Lung (tissue), 12 donors: ENCODE results near the gene GATB. TPM values are rescaled to one million over a fixed set of nuclear protein-coding genes. Genes with fewer than 3 reads are reported as not detected.

ENCODE experiments used
- ATAC-seq: fragments of 200-7000 bp; cut with Tn5 transposase; one replicate; pipeline ENCODE4 v1.9.1; 2020; ENCODE audit warnings: moderate number of reproducible peaks; ENCODE audit not compliant: insufficient read depth, low FRiP score
- DNase-seq, 3 donors: peaks; one replicate each; pipeline ENCODE4 v3.0.0-alpha.2; 2013 to 2017
- H3K27ac ChIP-seq, 2 donors: one replicate each; pipeline ENCODE4 v1.5.1; 2013; ENCODE audit warnings: mild to moderate bottlenecking in 2 of 2, moderate library complexity in 2 of 2, control low read depth in 1 of 2, inconsistent platforms in 1 of 2, low read depth in 1 of 2, low read length in 1 of 2
- H3K27me3 ChIP-seq, 3 donors: one replicate each; pipeline ENCODE4 v1.5.1; 2013; ENCODE audit warnings: low read length in 2 of 3; ENCODE audit not compliant: control insufficient read depth in 3 of 3, insufficient read depth in 3 of 3
- H3K36me3 ChIP-seq, 4 donors: one replicate each; pipeline ENCODE4 v1.5.1; 2013; ENCODE audit warnings: low read length in 4 of 4, mild to moderate bottlenecking in 1 of 4, moderate library complexity in 1 of 4; ENCODE audit not compliant: control insufficient read depth in 4 of 4, insufficient read depth in 4 of 4
- H3K4me1 ChIP-seq, 5 donors: one replicate each; pipeline ENCODE4 v1.5.1; 2013; ENCODE audit warnings: low read length in 5 of 5, mild to moderate bottlenecking in 2 of 5, moderate library complexity in 1 of 5; ENCODE audit not compliant: control insufficient read depth in 5 of 5, insufficient read depth in 5 of 5
- H3K4me3 ChIP-seq: one replicate; pipeline ENCODE4 v1.5.1; 2013; ENCODE audit warnings: mild to moderate bottlenecking, control low read depth, moderate library complexity
- H3K9ac ChIP-seq, 2 donors: one replicate each; pipeline ENCODE4 v1.5.1; 2013; ENCODE audit warnings: low read length in 2 of 2, control low read depth in 1 of 2; ENCODE audit not compliant: insufficient read depth in 1 of 2
- H3K9me3 ChIP-seq, 4 donors: one replicate each; pipeline ENCODE4 v1.5.1; 2013; ENCODE audit warnings: low read length in 3 of 4, mild to moderate bottlenecking in 1 of 4, moderate library complexity in 1 of 4; ENCODE audit not compliant: control insufficient read depth in 4 of 4, insufficient read depth in 3 of 4
- WGBS, 2 donors: extraction: QIAGEN DNeasy Blood & Tissue Kit; methylation state at CpG; one replicate each; pipeline ENCODE4 v1.1.7; 2013; 5-methylcytosine and 5-hydroxymethylcytosine counted together
- polyA plus RNA-seq, 2 donors: library from polyadenylated mRNA; stranded (reverse); fragments of 200-250 nt; gene quantifications; one replicate each; pipeline ENCODE4 v1.2.1, GENCODE V29; 2013
- total RNA-seq, 2 donors: library from RNA; depleted of rRNA in 1 of 2; stranded (reverse); fragments of >200 nt in 1 of 2; gene quantifications; one replicate each; pipeline ENCODE4 v1.2.1, GENCODE V29; 2014 to 2021
- TF ChIP-seq, protein P1 (sequence below): IDR thresholded peaks from 2 replicates; pipeline ENCODE4 v1.5.1; 2012; ENCODE audit warnings: mild to moderate bottlenecking; ENCODE audit errors: control extremely low read depth, extremely low read depth
- donor health status: control.
- donor health status: control.
- donor health status: Bipolar disorder and iron deficiency.
- donor health status: healthy.
- donor health status: DM: yes; HTN: yes; CAD: no.

The GATB gene
- total and polyA plus RNA-seq, 4 donors: 11.0 to 18.4 (median 15.6) TPM

DNA sequence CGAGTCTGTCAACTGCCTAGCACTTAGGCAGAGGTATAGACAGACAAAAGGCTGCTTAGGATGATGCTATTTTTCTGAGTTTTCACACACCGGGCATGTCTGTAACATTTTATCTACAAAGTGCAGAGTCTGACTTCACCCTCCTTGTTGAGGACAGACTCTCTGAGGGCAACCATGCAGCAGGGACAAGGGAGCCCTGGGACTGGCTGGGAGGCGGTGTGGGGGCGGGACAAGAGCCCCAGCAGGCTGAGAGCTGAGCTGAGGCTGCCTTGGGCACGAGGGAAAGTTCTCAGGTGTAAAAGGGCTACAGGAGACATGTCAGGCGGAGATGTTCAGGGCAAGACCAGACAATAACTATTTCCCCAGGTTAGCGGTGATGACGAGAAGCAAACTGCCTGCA, 81.6 kb downstream of the GATB start:
- TF ChIP-seq, protein P1, sequence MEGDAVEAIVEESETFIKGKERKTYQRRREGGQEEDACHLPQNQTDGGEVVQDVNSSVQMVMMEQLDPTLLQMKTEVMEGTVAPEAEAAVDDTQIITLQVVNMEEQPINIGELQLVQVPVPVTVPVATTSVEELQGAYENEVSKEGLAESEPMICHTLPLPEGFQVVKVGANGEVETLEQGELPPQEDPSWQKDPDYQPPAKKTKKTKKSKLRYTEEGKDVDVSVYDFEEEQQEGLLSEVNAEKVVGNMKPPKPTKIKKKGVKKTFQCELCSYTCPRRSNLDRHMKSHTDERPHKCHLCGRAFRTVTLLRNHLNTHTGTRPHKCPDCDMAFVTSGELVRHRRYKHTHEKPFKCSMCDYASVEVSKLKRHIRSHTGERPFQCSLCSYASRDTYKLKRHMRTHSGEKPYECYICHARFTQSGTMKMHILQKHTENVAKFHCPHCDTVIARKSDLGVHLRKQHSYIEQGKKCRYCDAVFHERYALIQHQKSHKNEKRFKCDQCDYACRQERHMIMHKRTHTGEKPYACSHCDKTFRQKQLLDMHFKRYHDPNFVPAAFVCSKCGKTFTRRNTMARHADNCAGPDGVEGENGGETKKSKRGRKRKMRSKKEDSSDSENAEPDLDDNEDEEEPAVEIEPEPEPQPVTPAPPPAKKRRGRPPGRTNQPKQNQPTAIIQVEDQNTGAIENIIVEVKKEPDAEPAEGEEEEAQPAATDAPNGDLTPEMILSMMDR: no peak
- no peak overlapping the region for H3K9ac ChIP-seq
- peaks cover 0 to 10% (median 4%) of the 10 kb centered on the region in 4 donors for H3K36me3 ChIP-seq
- 91 to 93% methylated on average over 8 of the region's 8 CpGs for WGBS, 2 donors
- H3K27ac ChIP-seq: no peak overlapping the region
- ATAC-seq: no peak
- peaks cover 0 to 3% (median 0%) of the 10 kb centered on the region in 4 donors for H3K9me3 ChIP-seq
- no peak for DNase-seq
- peaks cover 0 to 13% (median 0%) of the 10 kb centered on the region in 5 donors for H3K4me1 ChIP-seq
- H3K4me3 ChIP-seq: no peak overlapping the region
- H3K27me3 ChIP-seq: no peaks in the 10 kb centered on the region

DNA sequence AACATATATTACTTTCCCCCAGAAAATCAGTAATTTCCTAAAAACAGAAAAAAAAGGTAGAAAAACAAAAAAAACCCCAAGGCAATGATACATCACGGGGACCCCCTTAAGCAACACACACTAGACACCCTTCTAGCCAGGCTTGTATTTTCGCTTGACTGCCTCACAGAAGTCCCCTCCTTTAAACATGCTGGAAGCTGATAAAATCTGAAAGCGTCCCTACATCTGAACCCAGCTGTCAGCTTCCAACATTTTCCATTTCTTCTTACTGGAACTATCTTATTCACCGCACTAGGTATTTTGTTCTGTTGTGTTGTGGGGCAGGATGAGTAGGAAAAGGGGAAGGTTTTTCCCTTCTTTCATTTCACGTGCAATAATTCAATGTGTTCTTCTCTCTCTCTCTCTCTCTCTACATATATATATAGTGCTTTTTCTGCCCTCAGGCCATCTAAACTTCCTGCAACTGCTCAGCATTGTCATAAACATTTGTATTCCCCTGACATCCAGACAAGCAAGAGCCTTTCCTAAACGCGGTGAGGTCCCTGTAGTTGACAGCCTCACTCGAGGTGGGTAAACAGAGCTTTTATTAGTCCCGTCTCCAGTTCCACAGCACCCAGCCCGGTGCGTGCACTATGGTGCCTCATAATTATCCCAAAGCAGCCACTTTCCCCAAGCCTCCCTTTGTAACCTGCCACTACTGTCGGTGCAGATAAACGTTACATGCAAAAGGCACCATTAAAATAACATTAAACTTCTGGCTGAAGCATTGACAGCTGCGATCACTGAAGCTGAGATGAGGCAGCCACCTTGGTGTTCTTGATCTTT, 82.5 kb downstream of the GATB start:
- no peak for DNase-seq
- Histone ChIP-seq H3K9ac (no peak overlapping the region), H3K9me3 (peaks cover 0 to 3% (median 0%) of the 10 kb centered on the region in 4 donors), H3K36me3 (peaks cover 0 to 10% (median 4%) of the 10 kb centered on the region in 4 donors), H3K4me3 (no peak overlapping the region), H3K27ac (no peak overlapping the region), H3K4me1 (peaks cover 0 to 18% (median 3%) of the 10 kb centered on the region in 5 donors), H3K27me3 (no peaks in the 10 kb centered on the region)
- WGBS, 2 donors: 73 to 80% methylated on average over 14 of the region's 14 CpGs
- no peak for ATAC-seq
- TF ChIP-seq, protein P1: no peak

DNA sequence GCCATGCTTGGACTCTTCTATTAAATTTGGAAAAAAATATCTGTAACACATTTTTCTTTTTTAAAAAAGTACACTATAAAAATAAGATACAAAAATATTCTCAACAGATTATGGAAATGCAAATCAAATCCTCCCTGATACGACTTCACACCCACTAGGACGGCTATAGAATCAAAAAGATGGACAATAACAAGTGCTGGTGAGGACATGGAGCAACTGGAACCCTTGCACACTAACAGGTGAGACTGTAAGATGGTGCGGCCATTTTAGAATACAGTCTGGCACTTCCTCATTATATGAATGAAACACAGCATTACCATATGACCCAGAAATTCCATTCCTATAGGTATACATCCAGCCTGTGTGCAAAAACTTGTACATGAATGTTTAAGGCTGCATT, 83.6 kb downstream of the GATB start:
- Histone ChIP-seq H3K36me3 (peaks cover 0 to 10% (median 3%) of the 10 kb centered on the region in 4 donors), H3K4me1 (peaks cover 0 to 18% (median 3%) of the 10 kb centered on the region in 5 donors), H3K27me3 (no peaks in the 10 kb centered on the region), H3K9me3 (peaks cover 0 to 3% (median 0%) of the 10 kb centered on the region in 4 donors), H3K9ac (no peak overlapping the region), H3K4me3 (no peak overlapping the region), H3K27ac (no peak overlapping the region)
- 65 to 99% methylated on average over 3 of the region's 3 CpGs for WGBS, 2 donors
- ATAC-seq: no peak
- TF ChIP-seq, protein P1: no peak
- DNase-seq: no peak
